Smooth muscle cell of trachea (primary cell): Measurements from ENCODE around the gene ARHGAP19. TPM values are rescaled to one million over a fixed set of nuclear protein-coding genes. Genes with fewer than 3 reads are reported as not detected.

Source experiments
- total RNA-seq: library from RNA; depleted of rRNA; stranded (reverse); fragments of >200 nt; gene quantifications from 2 replicates; pipeline ENCODE4 v1.2.1, GENCODE V29; 2014

Gene ARHGAP19, protein sequence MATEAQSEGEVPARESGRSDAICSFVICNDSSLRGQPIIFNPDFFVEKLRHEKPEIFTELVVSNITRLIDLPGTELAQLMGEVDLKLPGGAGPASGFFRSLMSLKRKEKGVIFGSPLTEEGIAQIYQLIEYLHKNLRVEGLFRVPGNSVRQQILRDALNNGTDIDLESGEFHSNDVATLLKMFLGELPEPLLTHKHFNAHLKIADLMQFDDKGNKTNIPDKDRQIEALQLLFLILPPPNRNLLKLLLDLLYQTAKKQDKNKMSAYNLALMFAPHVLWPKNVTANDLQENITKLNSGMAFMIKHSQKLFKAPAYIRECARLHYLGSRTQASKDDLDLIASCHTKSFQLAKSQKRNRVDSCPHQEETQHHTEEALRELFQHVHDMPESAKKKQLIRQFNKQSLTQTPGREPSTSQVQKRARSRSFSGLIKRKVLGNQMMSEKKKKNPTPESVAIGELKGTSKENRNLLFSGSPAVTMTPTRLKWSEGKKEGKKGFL
- total RNA-seq: 3.5 and 11.5 TPM in 2 replicates

DNA sequence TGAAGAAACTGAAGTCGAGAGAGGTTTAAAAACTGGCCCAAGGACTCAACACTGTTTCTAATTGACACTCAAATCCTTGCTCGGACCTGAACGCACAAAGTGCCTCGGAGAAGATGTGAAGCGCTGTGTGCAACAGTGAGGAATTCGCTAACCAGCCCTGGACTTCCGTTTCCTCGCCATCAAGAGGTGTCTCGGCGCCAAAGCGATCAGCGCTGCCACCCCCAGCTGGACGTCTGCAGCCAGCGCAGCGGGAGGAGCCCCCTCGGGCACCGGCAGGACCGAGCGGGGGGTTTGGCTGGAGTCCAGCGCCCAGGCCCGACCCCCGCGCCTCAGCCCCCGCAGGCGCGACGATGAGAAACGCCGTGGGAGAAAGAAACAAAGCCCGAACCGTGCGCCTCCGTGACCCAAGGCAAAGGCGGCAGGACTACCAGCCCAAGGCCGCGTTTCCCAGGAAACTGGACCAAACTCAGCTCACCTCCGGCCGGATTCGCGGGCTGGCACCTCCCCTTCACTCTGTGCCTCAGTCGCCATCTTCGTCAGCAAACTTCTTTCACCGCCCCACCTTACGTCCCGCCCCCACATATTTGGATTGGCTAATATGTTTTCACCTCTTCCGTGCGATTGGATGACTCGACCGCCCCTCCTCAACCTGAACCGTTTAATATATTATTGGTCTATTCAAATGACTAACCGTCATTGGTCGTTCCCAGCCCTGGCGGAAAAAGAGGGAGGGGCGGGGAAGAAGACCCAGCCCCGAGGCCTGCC is at the start of gene ARHGAP19:
TSS of gene ARHGAP19 (minus strand) at position 541 of the 765 bp plus-strand sequence. CDS start at position 531, 10 bp downstream.

DNA sequence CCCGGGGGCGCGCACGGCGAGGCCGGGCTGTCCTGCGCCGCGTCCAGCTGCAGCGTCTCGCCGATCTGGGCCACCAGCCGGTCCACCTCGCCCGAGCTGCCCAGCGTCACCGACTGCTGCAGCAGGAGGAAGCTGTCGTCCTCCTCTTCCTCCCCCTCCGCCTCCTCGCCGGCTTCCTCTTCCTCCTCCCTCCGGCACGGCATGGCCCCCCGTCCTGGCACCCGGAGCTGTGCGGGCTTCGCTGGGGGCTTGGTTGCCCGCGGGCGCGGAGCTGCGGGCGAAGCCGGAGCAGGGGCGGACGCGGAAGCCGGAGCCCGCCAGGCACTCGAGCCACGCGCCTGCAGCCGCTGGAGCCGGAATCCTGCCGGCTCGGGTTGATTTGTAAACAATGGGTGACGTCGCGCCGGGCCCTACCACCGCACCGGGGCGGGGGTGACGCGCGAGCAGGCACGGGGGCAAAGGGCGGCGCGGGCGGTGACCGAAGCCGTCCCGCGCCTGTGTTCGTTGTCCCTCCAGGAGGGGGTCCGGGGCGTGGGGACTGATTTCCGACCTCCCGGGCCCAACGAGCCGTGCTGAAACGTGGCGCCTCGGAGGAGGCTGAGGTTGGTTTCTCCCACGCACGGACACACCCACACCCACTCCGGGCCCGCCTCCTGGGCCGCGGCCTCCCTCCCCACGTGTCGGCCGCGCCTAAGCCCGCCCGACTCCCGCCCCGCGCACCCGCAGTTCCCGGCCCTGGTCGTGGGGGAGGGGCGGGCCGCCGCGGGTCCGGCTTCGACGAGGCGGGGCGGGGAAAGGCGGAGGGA is 42.1 kb upstream of the ARHGAP19 start, which contains the start of gene FRAT2:
TSS of gene FRAT2 (minus strand) at position 360 of the 806 bp plus-strand sequence. CDS start at position 203, 157 bp downstream.

DNA sequence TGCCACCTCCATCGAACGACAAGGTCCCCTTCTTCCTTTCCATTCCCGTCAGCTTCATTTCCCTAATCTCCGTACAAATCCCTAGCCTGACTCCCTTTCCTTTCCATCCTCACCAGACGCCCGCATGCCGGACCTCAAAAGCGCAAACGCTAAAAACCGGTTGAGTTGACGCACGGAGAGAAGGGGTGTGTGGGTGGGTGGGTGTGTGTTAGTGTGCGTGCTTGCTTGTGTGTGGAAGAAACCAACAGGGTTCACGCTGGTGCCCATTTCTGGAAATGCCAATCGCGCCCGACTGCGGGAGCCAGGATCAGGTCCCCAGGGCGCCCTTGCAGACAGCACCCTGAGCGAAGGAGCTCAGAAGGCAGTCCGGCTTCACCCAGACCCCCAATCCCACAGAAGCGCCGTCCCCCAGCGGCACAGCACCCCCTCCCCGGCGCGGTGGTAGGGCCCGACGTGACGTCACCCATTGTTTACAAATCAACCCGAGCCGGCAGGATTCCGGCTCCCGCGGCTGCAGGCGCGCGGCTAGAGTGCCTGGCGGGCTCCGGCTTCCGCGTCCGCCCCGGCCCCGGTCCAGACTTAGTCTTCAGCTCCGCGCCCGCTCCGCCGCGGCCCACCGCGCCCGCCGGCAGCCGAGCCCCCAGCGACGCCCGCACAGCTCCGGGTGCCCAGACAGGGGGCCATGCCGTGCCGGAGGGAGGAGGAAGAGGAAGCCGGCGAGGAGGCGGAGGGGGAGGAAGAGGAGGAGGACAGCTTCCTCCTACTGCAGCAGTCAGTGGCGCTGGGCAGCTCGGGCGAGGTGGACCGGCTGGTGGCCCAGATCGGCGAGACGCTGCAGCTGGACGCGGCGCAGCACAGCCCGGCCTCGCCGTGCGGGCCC is 26.6 kb upstream of the ARHGAP19 start, which contains the start of gene FRAT1:
TSS of gene FRAT1 (plus strand) at position 500 of the 880 bp plus-strand sequence. CDS start at position 683, 183 bp downstream.

DNA sequence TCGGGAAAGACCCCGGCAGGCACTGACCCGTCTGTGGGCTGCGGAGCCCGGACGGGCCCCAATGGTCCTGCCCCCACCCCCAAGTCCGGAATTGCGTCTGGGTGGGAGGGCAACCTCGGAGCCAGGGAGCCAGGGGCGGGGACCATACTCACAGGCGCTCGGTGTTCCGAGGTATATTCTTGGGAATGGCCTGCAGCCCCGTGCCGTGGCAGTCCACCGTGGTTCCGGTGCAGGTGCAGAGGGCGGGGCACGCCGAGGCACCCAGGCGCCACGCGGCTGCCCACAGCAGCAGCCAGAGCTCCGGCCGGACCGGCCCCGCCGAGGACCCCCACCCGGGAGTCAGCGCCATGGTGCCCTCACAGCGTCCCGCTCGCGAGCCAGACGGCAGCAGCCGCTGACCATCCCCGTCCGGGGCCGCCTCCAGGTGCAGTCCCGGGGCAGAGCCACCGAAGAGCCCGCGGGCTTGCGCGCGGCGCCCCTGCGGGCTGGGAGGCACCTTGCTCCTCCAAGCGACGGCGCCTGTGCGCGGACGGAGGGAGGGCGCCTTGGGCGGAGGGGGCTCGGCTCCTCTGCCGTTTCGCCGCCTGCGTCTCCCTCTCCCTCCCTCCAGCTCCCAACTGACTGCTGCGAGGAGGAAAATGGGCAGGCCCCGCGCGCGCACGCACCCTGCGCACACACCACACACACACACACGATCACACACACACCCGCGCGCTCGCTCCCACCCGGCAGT is 106.9 kb downstream of the ARHGAP19 start, which contains the start of gene SLIT1:
TSS of gene SLIT1 (minus strand) at position 634 of the 733 bp plus-strand sequence. CDS start at position 349, 285 bp downstream.

Other genes starting within 250 kb of the ARHGAP19 start
- gene SLIT1, start 106.7 kb downstream of the ARHGAP19 start, total RNA-seq: under 0.01 and 0.17 TPM in 2 replicates
- 3.3 and 3.8 TPM in 2 replicates for gene FRAT1, start 26.6 kb upstream of the ARHGAP19 start, total RNA-seq
- 4.2 and 5.8 TPM in 2 replicates for gene FRAT2, start 42.1 kb upstream of the ARHGAP19 start, total RNA-seq
- gene RRP12, start 108.7 kb upstream of the ARHGAP19 start, total RNA-seq: 11.8 and 17.9 TPM in 2 replicates
- gene PGAM1, start 133.6 kb upstream of the ARHGAP19 start, total RNA-seq: 450 and 544 TPM in 2 replicates
- gene EXOSC1, start 153.4 kb upstream of the ARHGAP19 start, total RNA-seq: 40.2 and 41.9 TPM in 2 replicates
- 42.6 and 59.0 TPM in 2 replicates for gene ZDHHC16, start 153.5 kb upstream of the ARHGAP19 start, total RNA-seq
- 87.3 and 97.9 TPM in 2 replicates for gene MMS19, start 205.8 kb upstream of the ARHGAP19 start, total RNA-seq
- gene UBTD1, start 206.3 kb upstream of the ARHGAP19 start, total RNA-seq: 17.2 and 36.2 TPM in 2 replicates